ENCODE data around the gene IFI44. TPM values are rescaled to one million over a fixed set of nuclear protein-coding genes. Genes with fewer than 3 reads are reported as not detected.

IFI44 gene
- total and polyA plus RNA-seq, 12 donors: 14.9 to 87.1 (median 34.0) TPM

DNA sequence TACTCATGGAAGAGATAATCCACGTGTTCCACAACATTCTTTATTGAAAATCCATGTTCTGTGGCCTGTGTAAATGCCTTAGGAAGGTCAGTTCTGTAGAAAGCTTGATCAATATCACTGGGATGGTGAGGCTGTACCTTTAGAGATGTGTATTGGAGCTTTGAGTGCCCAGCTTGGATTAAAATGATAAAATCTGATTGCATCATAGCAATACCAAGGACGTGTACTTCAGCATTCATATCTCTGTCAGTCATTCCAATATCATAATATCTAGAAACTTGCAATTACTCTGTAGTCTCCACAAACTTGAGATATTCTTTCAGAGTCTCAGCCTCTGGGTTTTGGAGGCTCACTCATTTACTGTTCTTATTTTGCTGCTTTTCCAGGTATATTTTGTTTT, 31.6 kb downstream of the IFI44 start:
- 59 to 62% (median 60%) methylated on average over 2 of the region's 2 CpGs for WGBS, 4 donors
- H3K9me3 ChIP-seq (replicated peaks in 1 of 3): no peaks in the 10 kb centered on the region
- TF ChIP-seq POLR2A (IDR thresholded peaks at IDR 0.05): no peak
- TF ChIP-seq, protein P1, sequence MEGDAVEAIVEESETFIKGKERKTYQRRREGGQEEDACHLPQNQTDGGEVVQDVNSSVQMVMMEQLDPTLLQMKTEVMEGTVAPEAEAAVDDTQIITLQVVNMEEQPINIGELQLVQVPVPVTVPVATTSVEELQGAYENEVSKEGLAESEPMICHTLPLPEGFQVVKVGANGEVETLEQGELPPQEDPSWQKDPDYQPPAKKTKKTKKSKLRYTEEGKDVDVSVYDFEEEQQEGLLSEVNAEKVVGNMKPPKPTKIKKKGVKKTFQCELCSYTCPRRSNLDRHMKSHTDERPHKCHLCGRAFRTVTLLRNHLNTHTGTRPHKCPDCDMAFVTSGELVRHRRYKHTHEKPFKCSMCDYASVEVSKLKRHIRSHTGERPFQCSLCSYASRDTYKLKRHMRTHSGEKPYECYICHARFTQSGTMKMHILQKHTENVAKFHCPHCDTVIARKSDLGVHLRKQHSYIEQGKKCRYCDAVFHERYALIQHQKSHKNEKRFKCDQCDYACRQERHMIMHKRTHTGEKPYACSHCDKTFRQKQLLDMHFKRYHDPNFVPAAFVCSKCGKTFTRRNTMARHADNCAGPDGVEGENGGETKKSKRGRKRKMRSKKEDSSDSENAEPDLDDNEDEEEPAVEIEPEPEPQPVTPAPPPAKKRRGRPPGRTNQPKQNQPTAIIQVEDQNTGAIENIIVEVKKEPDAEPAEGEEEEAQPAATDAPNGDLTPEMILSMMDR (IDR thresholded peaks at IDR 0.05): no peak
- H3K27me3 ChIP-seq: no peaks in the 10 kb centered on the region
- DNase-seq: no peak
- no peaks in the 10 kb centered on the region for H3K36me3 ChIP-seq (replicated peaks in 1 of 2)
- no peaks in the 10 kb centered on the region for H3K4me1 ChIP-seq (replicated peaks in 1 of 2)
- no peak overlapping the region for H3K27ac ChIP-seq
- no peak overlapping the region for H3K4me3 ChIP-seq
- intact Hi-C loops (cut with DNase I): no loop called here

DNA sequence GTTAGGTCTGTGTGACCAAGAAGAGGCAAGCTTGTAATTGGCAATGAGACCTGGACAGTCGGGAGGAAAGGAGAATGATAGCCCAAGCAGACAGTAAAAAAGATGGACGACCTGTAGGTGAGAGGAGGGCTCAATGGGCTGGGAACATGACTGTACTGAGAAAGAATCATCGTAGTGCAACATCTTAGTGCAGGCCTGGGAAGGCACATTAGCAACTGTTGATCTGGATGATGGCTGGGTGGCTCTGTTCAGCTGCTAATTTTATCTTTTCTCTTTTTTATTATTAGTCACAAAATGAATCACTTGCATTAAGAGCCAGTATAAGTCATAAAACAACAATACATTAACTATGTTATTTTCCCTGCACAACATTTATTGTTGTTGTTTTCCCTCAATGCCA, 32.9 kb downstream of the IFI44 start:
- Histone ChIP-seq H3K36me3 (replicated peaks in 1 of 2) (no peaks in the 10 kb centered on the region), H3K4me1 (replicated peaks in 1 of 2) (no peaks in the 10 kb centered on the region), H3K4me3 (no peak overlapping the region), H3K9me3 (replicated peaks in 1 of 3) (no peaks in the 10 kb centered on the region), H3K27me3 (no peaks in the 10 kb centered on the region), H3K27ac (no peak overlapping the region)
- intact Hi-C loops (cut with DNase I): no loop called here
- no peak for DNase-seq
- 37 to 53% (median 49%) methylated on average over 3 of the region's 3 CpGs for WGBS, 4 donors
- TF ChIP-seq POLR2A (IDR thresholded peaks at IDR 0.05): no peak
- TF ChIP-seq, protein P1 (IDR thresholded peaks at IDR 0.05): no peak

DNA sequence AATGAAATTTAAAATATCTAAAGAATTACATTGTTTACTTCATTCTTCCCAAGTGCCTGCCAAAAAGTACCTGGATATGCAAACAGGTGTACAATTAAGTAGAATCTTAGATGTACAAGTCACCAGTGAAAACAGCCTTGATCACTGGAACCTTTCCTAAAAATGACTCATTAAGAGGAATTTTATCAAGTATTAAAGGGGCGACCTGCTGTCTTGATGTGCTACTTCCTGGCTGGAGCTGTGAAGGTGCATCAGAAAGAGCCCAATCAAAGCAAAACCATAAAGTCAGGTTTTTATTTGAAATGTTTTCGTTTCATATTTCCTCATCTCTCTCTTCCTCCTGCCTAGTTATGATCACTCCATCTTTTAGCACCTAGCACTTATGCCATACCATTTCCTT, 33.4 kb downstream of the IFI44 start:
- no peak for DNase-seq
- intact Hi-C loops (cut with DNase I): no loop called here
- Histone ChIP-seq H3K27ac (no peak overlapping the region), H3K4me3 (no peak overlapping the region), H3K36me3 (replicated peaks in 1 of 2) (no peaks in the 10 kb centered on the region), H3K9me3 (replicated peaks in 1 of 3) (no peaks in the 10 kb centered on the region), H3K27me3 (no peaks in the 10 kb centered on the region), H3K4me1 (replicated peaks in 1 of 2) (no peaks in the 10 kb centered on the region)
- WGBS, 4 donors: 60 to 63% (median 61%) methylated on average over 2 of the region's 2 CpGs
- TF ChIP-seq, protein P1 (IDR thresholded peaks at IDR 0.05): no peak
- no peak for TF ChIP-seq POLR2A (IDR thresholded peaks at IDR 0.05)

DNA sequence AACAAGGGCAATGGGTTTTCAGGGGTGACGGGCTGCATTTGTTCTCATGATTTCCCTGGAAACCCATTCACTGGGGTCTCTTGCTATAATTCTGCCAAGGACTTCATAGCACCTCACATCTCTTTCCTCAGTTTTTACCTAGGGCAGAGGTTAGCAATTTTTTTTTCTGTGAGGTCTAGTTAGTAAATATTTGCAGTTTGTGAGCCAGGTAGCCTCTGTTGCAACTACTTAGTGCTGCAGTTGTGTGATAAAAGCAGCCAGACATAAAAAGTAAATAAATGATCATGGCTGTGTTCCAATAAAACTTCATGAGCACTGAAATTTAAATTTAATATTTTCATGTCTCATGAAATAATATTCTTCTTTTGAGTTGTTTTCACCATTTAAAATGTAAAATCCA, 37.7 kb downstream of the IFI44 start:
- Histone ChIP-seq H3K27me3 (no peaks in the 10 kb centered on the region), H3K4me1 (replicated peaks in 1 of 2) (no peaks in the 10 kb centered on the region), H3K9me3 (replicated peaks in 1 of 3) (no peaks in the 10 kb centered on the region), H3K27ac (no peak overlapping the region), H3K4me3 (no peak overlapping the region), H3K36me3 (replicated peaks in 1 of 2) (no peaks in the 10 kb centered on the region)
- intact Hi-C loops (cut with DNase I): no loop called here
- 94 to 100% (median 96%) methylated on average over 1 of the region's 1 CpG for WGBS, 4 donors
- TF ChIP-seq, protein P1 (IDR thresholded peaks at IDR 0.05): no peak
- no peak for TF ChIP-seq POLR2A (IDR thresholded peaks at IDR 0.05)
- DNase-seq: no peak

All from adrenal gland (tissue), 12 donors.